Body of pancreas (tissue), 4 donors: ENCODE measurements around the gene DEK.
"Not testable (repeated sequence)": the region's sequence is repeated elsewhere in the genome, so short reads cannot be mapped to it uniquely, and the experiment has no call there.

Experiments
- CTCF ChIP-seq, 7 experiments: fragments of 450-650 bp in 4 of 7; fragments of 200-600 bp in 3 of 7; sonication (generic) in 3 of 7; IDR thresholded peaks; one replicate each; pipeline ENCODE4 v1.5.1; 2016 to 2019; ENCODE audit warnings: antibody characterized with exemption in 7 of 7
- POLR2A ChIP-seq, 3 donors: fragments of 450-650 bp; IDR thresholded peaks; one replicate each; pipeline ENCODE4 v1.6.1; 2016; ENCODE audit warnings: antibody characterized with exemption in 3 of 3, mild to moderate bottlenecking in 2 of 3

- not testable (repeated sequence) for TF ChIP-seq CTCF, POLR2A (IDR thresholded peaks at IDR 0.05)
Observed at GRCh38 chr6:18208778-18209177, 55.6 kb downstream of the DEK start.
